ENCODE results near the gene WIPI1.

WIPI1 gene

GRCh38 chr17:68403122-68403521 lies 54.2 kb downstream of the WIPI1 start:
- TF ChIP-seq CTCF (IDR thresholded peaks at IDR 0.05; ENCODE audit: borderline replicate concordance, insufficient read depth, low read depth, low read length), result no peak
- no peak overlapping the region for H3K4me3 ChIP-seq (ENCODE audit: low read depth, low read length)

GRCh38 chr17:68401288-68401687 lies 56.0 kb downstream of the WIPI1 start:
- TF ChIP-seq CTCF (IDR thresholded peaks at IDR 0.05; ENCODE audit: borderline replicate concordance, insufficient read depth, low read depth, low read length), result no peak
- H3K4me3 ChIP-seq (ENCODE audit: low read depth, low read length), result no peak overlapping the region

GRCh38 chr17:68400404-68400735 lies 56.9 kb downstream of the WIPI1 start:
- no peak for TF ChIP-seq CTCF (IDR thresholded peaks at IDR 0.05; ENCODE audit: borderline replicate concordance, insufficient read depth, low read depth, low read length)

GRCh38 chr17:68399638-68400403 lies 57.5 kb downstream of the WIPI1 start:
- H3K4me3 ChIP-seq (ENCODE audit: low read depth, low read length), result no peak overlapping the region
- TF ChIP-seq CTCF (IDR thresholded peaks at IDR 0.05; ENCODE audit: borderline replicate concordance, insufficient read depth, low read depth, low read length), result no peak

More at GRCh38 chr17:68400404-68400735, 56.9 kb downstream of the WIPI1 start:
- no peak overlapping the region for H3K4me3 ChIP-seq (ENCODE audit: low read depth, low read length)

GRCh38 chr17:68398691-68399637 lies 58.3 kb downstream of the WIPI1 start:
- TF ChIP-seq CTCF (IDR thresholded peaks at IDR 0.05; ENCODE audit: borderline replicate concordance, insufficient read depth, low read depth, low read length), result peak; percentile 85
- no peak overlapping the region for H3K4me3 ChIP-seq (ENCODE audit: low read depth, low read length)

GRCh38 chr17:68397108-68397536 lies 60.2 kb downstream of the WIPI1 start:
- no peak for TF ChIP-seq CTCF (IDR thresholded peaks at IDR 0.05; ENCODE audit: borderline replicate concordance, insufficient read depth, low read depth, low read length)

More at GRCh38 chr17:68397108-68397536, 60.2 kb downstream of the WIPI1 start:
- no peak overlapping the region for H3K4me3 ChIP-seq (ENCODE audit: low read depth, low read length)
